Measurements from ENCODE around the gene MIF4GD.

The MIF4GD gene

DNA sequence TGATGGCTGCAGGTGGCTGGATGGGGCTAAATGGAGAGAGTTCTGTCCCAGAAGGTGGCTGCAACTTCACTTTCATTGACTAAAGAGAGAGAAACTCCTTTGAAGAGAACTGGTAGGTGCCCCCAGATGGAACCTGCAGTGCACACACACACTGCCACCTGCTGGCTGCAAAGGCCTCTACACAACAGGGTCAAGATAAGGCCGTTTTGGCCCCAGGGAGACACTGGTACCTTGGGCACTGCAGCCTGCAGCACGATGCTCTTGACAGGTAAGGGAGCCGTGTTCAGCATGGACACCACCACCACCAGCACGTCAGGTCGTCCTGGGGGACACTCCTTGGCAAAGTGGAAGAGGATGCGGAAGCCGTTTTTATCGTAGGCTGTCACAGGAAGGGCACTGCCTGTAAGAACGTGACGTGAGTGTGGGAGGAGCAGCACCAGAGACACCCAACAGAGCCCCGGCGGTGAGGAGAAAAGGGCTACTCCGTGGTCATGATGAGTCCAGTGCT, 32.3 kb downstream of the MIF4GD start:
- H3K4me3 ChIP-seq (ENCODE audit: low read length): no peak overlapping the region
- no peaks in the 10 kb centered on the region for H3K9me3 ChIP-seq (ENCODE audit: control insufficient read depth, low read length)
- no peak overlapping the region for H3K9ac ChIP-seq (ENCODE audit: low read length)
- peaks cover 5% of the 10 kb centered on the region for H3K4me1 ChIP-seq (ENCODE audit: control insufficient read depth, insufficient read depth, low read length)
- H3K27me3 ChIP-seq (ENCODE audit: control insufficient read depth, insufficient read depth, low read length): no peaks in the 10 kb centered on the region
- H3K36me3 ChIP-seq (ENCODE audit: control insufficient read depth, insufficient read depth, low read length): peaks cover 44% of the 10 kb centered on the region

GRCh38 chr17:75238020-75238580, 32.9 kb downstream of the MIF4GD start:
- H3K9ac ChIP-seq (ENCODE audit: low read length): no peak overlapping the region
- no peak overlapping the region for H3K4me3 ChIP-seq (ENCODE audit: low read length)
- H3K4me1 ChIP-seq (ENCODE audit: control insufficient read depth, insufficient read depth, low read length): peaks cover 5% of the 10 kb centered on the region
- no peaks in the 10 kb centered on the region for H3K9me3 ChIP-seq (ENCODE audit: control insufficient read depth, low read length)
- no peaks in the 10 kb centered on the region for H3K27me3 ChIP-seq (ENCODE audit: control insufficient read depth, insufficient read depth, low read length)
- H3K36me3 ChIP-seq (ENCODE audit: control insufficient read depth, insufficient read depth, low read length): peaks cover 41% of the 10 kb centered on the region

- H3K9ac ChIP-seq (ENCODE audit: low read length): no peak overlapping the region
- H3K4me1 ChIP-seq (ENCODE audit: control insufficient read depth, insufficient read depth, low read length): peaks cover 5% of the 10 kb centered on the region
- peaks cover 39% of the 10 kb centered on the region for H3K36me3 ChIP-seq (ENCODE audit: control insufficient read depth, insufficient read depth, low read length)
- no peaks in the 10 kb centered on the region for H3K9me3 ChIP-seq (ENCODE audit: control insufficient read depth, low read length)
- no peak overlapping the region for H3K4me3 ChIP-seq (ENCODE audit: low read length)
- no peaks in the 10 kb centered on the region for H3K27me3 ChIP-seq (ENCODE audit: control insufficient read depth, insufficient read depth, low read length)
Measured at GRCh38 chr17:75237100-75238014, 33.7 kb downstream of the MIF4GD start.

DNA sequence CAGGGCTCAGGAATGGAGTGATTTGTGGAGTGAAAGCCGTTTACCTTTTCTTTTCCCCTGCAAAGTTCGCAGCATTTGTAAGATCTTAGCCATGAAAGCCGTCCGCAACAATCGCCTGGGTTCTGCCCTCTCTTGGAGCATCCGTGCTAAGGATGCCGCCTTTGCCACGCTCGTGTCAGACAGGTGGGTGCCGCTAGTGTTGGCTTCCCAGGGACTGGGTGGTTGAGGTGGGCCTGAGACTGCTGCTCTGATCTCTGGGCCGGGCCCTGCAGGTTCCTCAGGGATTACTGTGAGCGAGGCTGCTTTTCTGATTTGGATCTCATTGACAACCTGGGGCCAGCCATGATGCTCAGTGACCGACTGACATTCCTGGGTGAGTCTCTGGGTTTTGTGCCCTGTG, 38.2 kb downstream of the MIF4GD start:
- Histone ChIP-seq H3K9ac (ENCODE audit: low read length) (no peak overlapping the region), H3K4me1 (ENCODE audit: control insufficient read depth, insufficient read depth, low read length) (peaks cover 7% of the 10 kb centered on the region), H3K36me3 (ENCODE audit: control insufficient read depth, insufficient read depth, low read length) (peaks cover 34% of the 10 kb centered on the region), H3K27me3 (ENCODE audit: control insufficient read depth, insufficient read depth, low read length) (no peaks in the 10 kb centered on the region), H3K4me3 (ENCODE audit: low read length) (no peak overlapping the region), H3K9me3 (ENCODE audit: control insufficient read depth, low read length) (no peaks in the 10 kb centered on the region)

- H3K27me3 ChIP-seq (ENCODE audit: control insufficient read depth, insufficient read depth, low read length): no peaks in the 10 kb centered on the region
- no peak overlapping the region for H3K9ac ChIP-seq (ENCODE audit: low read length)
- peaks cover 7% of the 10 kb centered on the region for H3K4me1 ChIP-seq (ENCODE audit: control insufficient read depth, insufficient read depth, low read length)
- no peak overlapping the region for H3K4me3 ChIP-seq (ENCODE audit: low read length)
- peaks cover 29% of the 10 kb centered on the region for H3K36me3 ChIP-seq (ENCODE audit: control insufficient read depth, insufficient read depth, low read length)
- H3K9me3 ChIP-seq (ENCODE audit: control insufficient read depth, low read length): no peaks in the 10 kb centered on the region
Measured at GRCh38 chr17:75231741-75232464, 39.1 kb downstream of the MIF4GD start.

DNA sequence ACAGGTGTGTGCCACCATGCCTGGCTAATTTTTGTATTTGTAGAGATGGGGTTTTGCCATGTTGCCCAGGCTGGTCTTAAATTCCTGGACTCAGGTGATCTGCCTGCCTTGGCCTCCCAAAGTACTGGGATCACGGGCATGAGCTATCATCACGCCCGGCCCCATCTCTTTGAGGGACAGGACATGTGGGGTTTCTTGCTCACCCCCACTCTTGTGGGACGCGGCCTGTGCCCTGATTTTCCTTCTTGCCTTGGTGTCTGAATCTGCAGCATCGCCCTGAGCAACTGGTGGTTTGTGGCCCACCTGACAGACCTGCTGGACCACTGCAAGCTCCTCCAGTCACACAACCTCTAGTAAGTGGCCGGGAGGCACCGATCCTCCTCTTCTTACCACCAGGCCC, 40.0 kb downstream of the MIF4GD start:
- H3K9me3 ChIP-seq (ENCODE audit: control insufficient read depth, low read length): no peaks in the 10 kb centered on the region
- H3K4me1 ChIP-seq (ENCODE audit: control insufficient read depth, insufficient read depth, low read length): peaks cover 7% of the 10 kb centered on the region
- no peaks in the 10 kb centered on the region for H3K27me3 ChIP-seq (ENCODE audit: control insufficient read depth, insufficient read depth, low read length)
- H3K36me3 ChIP-seq (ENCODE audit: control insufficient read depth, insufficient read depth, low read length): peaks cover 28% of the 10 kb centered on the region
- no peak overlapping the region for H3K9ac ChIP-seq (ENCODE audit: low read length)
- H3K4me3 ChIP-seq (ENCODE audit: low read length): no peak overlapping the region

DNA sequence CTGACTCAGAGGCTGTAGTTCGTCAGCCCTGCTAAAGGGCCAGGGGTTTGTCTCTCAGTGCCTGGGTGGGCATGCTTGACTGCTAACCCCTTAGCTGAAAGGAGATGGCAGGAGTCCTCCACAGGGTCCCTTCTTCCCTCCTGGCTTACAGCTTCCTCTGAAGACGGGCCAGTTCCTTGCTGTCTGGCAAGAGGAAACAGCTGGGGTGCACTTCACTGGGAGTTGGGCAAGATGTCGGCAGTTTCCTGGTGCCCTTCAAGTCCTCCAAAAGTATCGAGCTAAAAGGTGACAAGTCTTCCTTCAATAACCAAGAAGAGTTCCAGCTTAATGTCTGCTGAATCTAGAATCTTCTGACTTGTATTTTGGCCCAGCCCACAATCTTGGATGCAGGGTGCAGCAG, 42.2 kb downstream of the MIF4GD start:
- H3K9ac ChIP-seq (ENCODE audit: low read length): no peak overlapping the region

DNA sequence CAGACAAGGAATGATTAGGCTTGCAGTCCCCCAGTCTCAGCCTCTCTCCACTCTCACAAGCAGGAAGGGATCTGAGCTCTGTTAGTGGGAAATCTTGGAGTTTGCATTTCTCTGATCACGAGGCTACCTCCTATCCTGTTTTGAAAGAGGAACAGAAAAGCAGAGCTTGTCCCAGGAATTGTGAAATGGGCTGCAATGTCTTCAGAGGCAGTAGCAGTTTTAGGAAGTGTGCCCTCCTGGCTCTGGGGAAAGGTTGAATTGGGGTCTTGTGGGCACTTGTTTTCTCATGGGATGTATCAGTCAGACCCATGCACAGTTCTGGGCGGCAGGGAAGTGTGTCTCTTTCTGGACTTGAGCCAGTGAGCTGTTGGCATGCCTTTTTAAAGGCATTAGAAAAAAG, 42.7 kb downstream of the MIF4GD start:
- Histone ChIP-seq H3K4me3 (ENCODE audit: low read length) (no peak overlapping the region), H3K36me3 (ENCODE audit: control insufficient read depth, insufficient read depth, low read length) (peaks cover 16% of the 10 kb centered on the region), H3K9ac (ENCODE audit: low read length) (no peak overlapping the region)

More for the DNA sequence above, 42.2 kb downstream of the MIF4GD start:
- Histone ChIP-seq H3K9me3 (ENCODE audit: control insufficient read depth, low read length) (no peaks in the 10 kb centered on the region), H3K4me1 (ENCODE audit: control insufficient read depth, insufficient read depth, low read length) (peaks cover 7% of the 10 kb centered on the region), H3K36me3 (ENCODE audit: control insufficient read depth, insufficient read depth, low read length) (peaks cover 16% of the 10 kb centered on the region), H3K4me3 (ENCODE audit: low read length) (no peak overlapping the region), H3K27me3 (ENCODE audit: control insufficient read depth, insufficient read depth, low read length) (no peaks in the 10 kb centered on the region)

GRCh38 chr17:75227729-75228128, 43.3 kb downstream of the MIF4GD start:
- Histone ChIP-seq H3K9me3 (ENCODE audit: control insufficient read depth, low read length) (no peaks in the 10 kb centered on the region), H3K36me3 (ENCODE audit: control insufficient read depth, insufficient read depth, low read length) (peaks cover 16% of the 10 kb centered on the region), H3K9ac (ENCODE audit: low read length) (no peak overlapping the region)

More for the DNA sequence above, 42.7 kb downstream of the MIF4GD start:
- no peaks in the 10 kb centered on the region for H3K9me3 ChIP-seq (ENCODE audit: control insufficient read depth, low read length)
- H3K27me3 ChIP-seq (ENCODE audit: control insufficient read depth, insufficient read depth, low read length): no peaks in the 10 kb centered on the region
- H3K4me1 ChIP-seq (ENCODE audit: control insufficient read depth, insufficient read depth, low read length): peaks cover 7% of the 10 kb centered on the region

GRCh38 chr17:75225016-75225415, 46.0 kb downstream of the MIF4GD start:
- Histone ChIP-seq H3K9ac (ENCODE audit: low read length) (no peak overlapping the region), H3K27me3 (ENCODE audit: control insufficient read depth, insufficient read depth, low read length) (no peaks in the 10 kb centered on the region), H3K36me3 (ENCODE audit: control insufficient read depth, insufficient read depth, low read length) (peaks cover 6% of the 10 kb centered on the region), H3K4me1 (ENCODE audit: control insufficient read depth, insufficient read depth, low read length) (peaks cover 7% of the 10 kb centered on the region), H3K9me3 (ENCODE audit: control insufficient read depth, low read length) (no peaks in the 10 kb centered on the region), H3K4me3 (ENCODE audit: low read length) (no peak overlapping the region)

More at GRCh38 chr17:75227729-75228128, 43.3 kb downstream of the MIF4GD start:
- Histone ChIP-seq H3K4me1 (ENCODE audit: control insufficient read depth, insufficient read depth, low read length) (peaks cover 7% of the 10 kb centered on the region), H3K27me3 (ENCODE audit: control insufficient read depth, insufficient read depth, low read length) (no peaks in the 10 kb centered on the region), H3K4me3 (ENCODE audit: low read length) (no peak overlapping the region)

DNA sequence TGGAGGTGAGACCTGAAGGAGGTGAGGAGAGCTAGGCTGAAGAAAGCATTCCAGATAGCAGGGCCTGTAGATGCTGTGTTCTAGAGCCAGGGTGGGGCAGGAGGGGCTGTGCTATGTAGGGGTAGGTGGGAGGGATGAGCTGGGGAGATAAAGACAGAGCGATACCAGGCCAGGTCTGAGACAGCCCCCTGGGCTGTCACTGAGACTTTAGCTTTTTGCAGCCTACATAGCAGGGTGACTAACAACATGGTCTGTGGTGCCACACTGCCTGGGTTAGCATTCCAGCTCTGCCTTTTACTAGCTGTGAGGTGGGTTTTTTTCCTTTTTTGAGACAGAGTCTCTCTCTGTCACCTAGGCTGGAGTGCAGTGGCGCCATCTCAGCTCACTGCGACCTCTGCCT, 51.2 kb downstream of the MIF4GD start:
- Histone ChIP-seq H3K9me3 (ENCODE audit: control insufficient read depth, low read length) (no peaks in the 10 kb centered on the region), H3K36me3 (ENCODE audit: control insufficient read depth, insufficient read depth, low read length) (peaks cover 4% of the 10 kb centered on the region), H3K4me1 (ENCODE audit: control insufficient read depth, insufficient read depth, low read length) (no peaks in the 10 kb centered on the region), H3K9ac (ENCODE audit: low read length) (no peak overlapping the region), H3K4me3 (ENCODE audit: low read length) (no peak overlapping the region), H3K27me3 (ENCODE audit: control insufficient read depth, insufficient read depth, low read length) (no peaks in the 10 kb centered on the region)

DNA sequence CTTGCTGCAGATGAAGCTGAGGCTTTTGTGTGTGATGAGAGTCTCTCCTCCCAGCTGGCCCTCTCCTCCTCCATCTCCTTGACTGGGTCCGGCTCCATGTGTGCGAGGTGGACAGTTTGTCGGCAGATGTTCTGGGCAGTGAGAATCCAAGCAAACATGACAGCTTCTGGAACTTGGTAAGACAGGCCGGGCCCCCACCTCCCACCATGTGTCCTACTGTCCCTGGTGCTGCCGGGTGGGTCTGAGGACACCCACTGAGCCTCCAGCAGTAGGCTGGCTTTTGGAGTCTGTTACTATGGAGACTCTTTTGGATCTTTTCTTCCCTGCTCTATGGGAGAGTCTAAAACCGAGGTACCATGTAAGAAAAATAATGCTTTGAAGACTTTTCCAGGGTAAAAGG, 52.9 kb downstream of the MIF4GD start:
- Histone ChIP-seq H3K36me3 (ENCODE audit: control insufficient read depth, insufficient read depth, low read length) (peaks cover 4% of the 10 kb centered on the region), H3K9me3 (ENCODE audit: control insufficient read depth, low read length) (no peaks in the 10 kb centered on the region), H3K4me1 (ENCODE audit: control insufficient read depth, insufficient read depth, low read length) (no peaks in the 10 kb centered on the region)

More for the DNA sequence above, 52.9 kb downstream of the MIF4GD start:
- Histone ChIP-seq H3K9ac (ENCODE audit: low read length) (no peak overlapping the region), H3K4me3 (ENCODE audit: low read length) (no peak overlapping the region), H3K27me3 (ENCODE audit: control insufficient read depth, insufficient read depth, low read length) (no peaks in the 10 kb centered on the region)

All from mucosa of stomach (tissue), 1 donor.